Measurements from ENCODE around the gene FOLR3.
"Not testable (repeated sequence)": the region's sequence is repeated elsewhere in the genome, so short reads cannot be mapped to it uniquely, and the experiment has no call there.

DNA sequence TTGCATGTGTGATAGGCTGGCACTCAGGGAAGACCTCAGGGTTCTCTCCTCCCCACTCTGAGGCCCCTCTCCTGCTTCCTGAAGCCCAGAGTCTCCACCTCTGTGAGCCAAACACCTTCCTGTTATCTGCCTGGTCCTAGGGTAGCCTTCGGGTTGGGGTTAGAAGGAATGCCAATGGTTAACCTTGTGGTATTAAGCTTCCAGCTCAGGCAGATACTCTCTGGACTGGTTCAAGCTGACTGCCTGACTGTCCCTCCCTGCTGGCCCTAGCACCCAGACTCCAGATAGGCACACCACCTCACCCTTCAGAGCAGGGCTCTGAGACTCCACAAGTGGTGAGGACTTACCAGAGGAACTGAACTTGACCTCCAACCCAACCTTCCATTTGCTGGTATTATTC, 7.0 kb downstream of the FOLR3 start:
- TF ChIP-seq, protein P1, sequence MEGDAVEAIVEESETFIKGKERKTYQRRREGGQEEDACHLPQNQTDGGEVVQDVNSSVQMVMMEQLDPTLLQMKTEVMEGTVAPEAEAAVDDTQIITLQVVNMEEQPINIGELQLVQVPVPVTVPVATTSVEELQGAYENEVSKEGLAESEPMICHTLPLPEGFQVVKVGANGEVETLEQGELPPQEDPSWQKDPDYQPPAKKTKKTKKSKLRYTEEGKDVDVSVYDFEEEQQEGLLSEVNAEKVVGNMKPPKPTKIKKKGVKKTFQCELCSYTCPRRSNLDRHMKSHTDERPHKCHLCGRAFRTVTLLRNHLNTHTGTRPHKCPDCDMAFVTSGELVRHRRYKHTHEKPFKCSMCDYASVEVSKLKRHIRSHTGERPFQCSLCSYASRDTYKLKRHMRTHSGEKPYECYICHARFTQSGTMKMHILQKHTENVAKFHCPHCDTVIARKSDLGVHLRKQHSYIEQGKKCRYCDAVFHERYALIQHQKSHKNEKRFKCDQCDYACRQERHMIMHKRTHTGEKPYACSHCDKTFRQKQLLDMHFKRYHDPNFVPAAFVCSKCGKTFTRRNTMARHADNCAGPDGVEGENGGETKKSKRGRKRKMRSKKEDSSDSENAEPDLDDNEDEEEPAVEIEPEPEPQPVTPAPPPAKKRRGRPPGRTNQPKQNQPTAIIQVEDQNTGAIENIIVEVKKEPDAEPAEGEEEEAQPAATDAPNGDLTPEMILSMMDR (IDR thresholded peaks at IDR 0.05): not testable (repeated sequence)
- not testable (repeated sequence) for TF ChIP-seq POLR2A (IDR thresholded peaks at IDR 0.05)

Measured in thyroid gland (tissue), 4 donors.